OCI-LY7 (cell line): ENCODE data around the gene TRIM13. TPM values are rescaled to one million over a fixed set of nuclear protein-coding genes. Genes with fewer than 3 reads are reported as not detected.

ENCODE experiments used
- BruUV-seq: library from RNA; stranded (reverse); fragments of 400-500 nt; replicated peaks from 2 replicates; lab custom pipeline; 2021; lab: Mats Ljungman, UMichigan
- CTCF ChIA-PET: fragments of 300-600 bp; sonication (Branson Sonifier 250); formaldehyde crosslinking; loops from one replicate; lab custom pipeline; 2022; ENCODE audit warnings: antibody characterized with exemption; ENCODE audit not compliant: unreplicated experiment; lab: Charles Lee
- POLR2A ChIA-PET: fragments of 300-600 bp; sonication (Branson Sonifier 250); formaldehyde crosslinking; loops from one replicate; lab custom pipeline; 2022; ENCODE audit warnings: antibody characterized with exemption; lab: Charles Lee
- DNase-seq: peaks from one replicate; pipeline ENCODE4 v3.0.0-alpha.2; 2015; ENCODE audit warnings: low spot score
- H2AFZ ChIP-seq: fragments of 200-600 bp; sonication (generic), shearing (Covaris generic); 2 replicates; pipeline ENCODE4 v1.6.1; 2014; ENCODE audit warnings: mild to moderate bottlenecking, antibody characterized with exemption, low read length, moderate library complexity
- H3K27ac ChIP-seq: fragments of 200-600 bp; sonication (generic); 2 replicates; pipeline ENCODE4 v1.5.1; 2014; ENCODE audit warnings: mixed run types, low read depth, mild to moderate bottlenecking, moderate library complexity, low read length, inconsistent platforms; ENCODE audit not compliant: poor library complexity, severe bottlenecking
- H3K36me3 ChIP-seq: fragments of 200-600 bp; sonication (generic); 2 replicates; pipeline ENCODE4 v1.6.1; 2014; ENCODE audit warnings: mild to moderate bottlenecking, antibody characterized with exemption, low read length, moderate library complexity, mixed read lengths; ENCODE audit not compliant: insufficient read depth
- H3K4me1 ChIP-seq: fragments of 200-600 bp; sonication (generic); 2 replicates; pipeline ENCODE4 v1.5.1; 2014; ENCODE audit warnings: mild to moderate bottlenecking, low read length; ENCODE audit not compliant: insufficient read depth, poor library complexity, severe bottlenecking
- H3K4me2 ChIP-seq: fragments of 200-600 bp; sonication (generic); 2 replicates; pipeline ENCODE4 v1.6.1; 2014; ENCODE audit warnings: mild to moderate bottlenecking, low read length
- H3K4me3 ChIP-seq: fragments of 200-600 bp; sonication (generic); 2 replicates; pipeline ENCODE4 v1.5.1; 2014; ENCODE audit warnings: mild to moderate bottlenecking, low read depth, low read length; ENCODE audit not compliant: poor library complexity, severe bottlenecking
- H3K79me2 ChIP-seq: fragments of 200-600 bp; sonication (generic); 2 replicates; pipeline ENCODE4 v1.6.1; 2016; ENCODE audit warnings: low read depth, mild to moderate bottlenecking, low read length, moderate library complexity, mixed read lengths; ENCODE audit not compliant: insufficient read depth
- H3K9me2 ChIP-seq: fragments of 200-600 bp; sonication (generic); 2 replicates; pipeline ENCODE4 v1.6.1; 2016; ENCODE audit warnings: mild to moderate bottlenecking, low read length, mixed read lengths; ENCODE audit not compliant: insufficient read depth
- H3K9me3 ChIP-seq: fragments of 200-600 bp; sonication (generic); 2 replicates; pipeline ENCODE4 v1.6.1; 2014; ENCODE audit warnings: mild to moderate bottlenecking, mixed run types, low read length, mixed read lengths
- H4K20me1 ChIP-seq: fragments of 200-600 bp; sonication (generic); 2 replicates; pipeline ENCODE4 v1.6.1; 2014; ENCODE audit warnings: mild to moderate bottlenecking, antibody characterized with exemption, low read length, moderate library complexity, mixed read lengths; ENCODE audit not compliant: insufficient read depth
- CTCF ChIP-seq: fragments of 200-600 bp; sonication (generic); conservative IDR thresholded peaks from 2 replicates; pipeline ENCODE4 v1.5.1; 2014; ENCODE audit warnings: mild to moderate bottlenecking, antibody characterized with exemption, low read length, moderate library complexity, mixed read lengths
- EZH2phosphoT487 ChIP-seq: fragments of 200-600 bp; sonication (generic); IDR thresholded peaks from 2 replicates; pipeline ENCODE4 v1.6.1; 2018; ENCODE audit warnings: low read depth, borderline replicate concordance, mild to moderate bottlenecking, mixed run types, antibody characterized with exemption, low read length, moderate library complexity, mixed read lengths
- intact Hi-C: fragments of 100-400 bp; cut with micrococcal nuclease; formaldehyde crosslinking; loops from one replicate; pipeline ENCODE4 v1.10.0; 2022; ENCODE audit not compliant: unreplicated experiment
- total RNA-seq, 2 experiments: library from RNA; depleted of rRNA in 1 of 2; stranded (reverse); fragments of >200 nt in 1 of 2; shearing (Covaris generic) in 1 of 2; gene quantifications; 2 replicates each; pipeline ENCODE4 v1.2.3, GENCODE V29; 2014 to 2022

The TRIM13 gene
- total RNA-seq, 2 experiments from 2014 or later = 12.5 to 13.8 TPM

- Histone ChIP-seq H3K79me2 (no peaks in the 10 kb centered on the region), H3K4me1 (no peaks in the 10 kb centered on the region), H3K27ac (no peak overlapping the region), H3K9me2 (no peaks in the 10 kb centered on the region), H3K36me3 (peaks cover 13% of the 10 kb centered on the region; the same call in 1 of the 2 replicates), H4K20me1 (peaks cover 4% of the 10 kb centered on the region; the same call in 1 of the 2 replicates), H2AFZ (no peak overlapping the region), H3K4me3 (no peak overlapping the region), H3K4me2 (no peak overlapping the region), H3K9me3 (no peaks in the 10 kb centered on the region)
- TF ChIP-seq EZH2phosphoT487 (no peak), CTCF (no peak)
- CTCF ChIA-PET = no interaction called here
- DNase-seq = no peak
- POLR2A ChIA-PET = interaction anchor here (1.6 kb wide), 1 partner anchor 13 kb away, joined by 3 read pairs; no protein-coding TSS in a partner anchor
- no TSS peak for BruUV-seq
- intact Hi-C loops = no loop called here
Measured at GRCh38 chr13:50033725-50034124, 36.9 kb downstream of the TRIM13 start.

DNA sequence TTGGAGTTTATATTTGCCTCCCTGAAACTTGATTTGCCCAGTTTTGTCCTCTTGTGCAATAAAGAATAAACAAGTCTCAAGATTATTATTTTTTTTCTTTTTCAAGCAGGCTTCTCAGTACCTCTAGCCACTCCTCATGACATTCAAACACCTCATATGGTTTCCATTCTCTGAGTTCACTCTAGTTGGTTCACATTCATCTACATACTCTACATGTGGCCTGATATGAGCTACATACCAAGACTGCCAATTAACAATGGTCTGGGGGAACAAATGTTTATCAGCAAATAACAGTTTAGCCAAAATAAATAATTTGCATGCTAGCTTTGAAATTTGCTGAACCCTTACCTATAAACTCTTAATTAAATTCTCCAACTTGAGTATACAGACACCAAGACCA is 40.9 kb downstream of the TRIM13 start:
- ChIA-PET POLR2A (interaction anchor here (0.7 kb wide), 1 partner anchor 783 kb away, joined by 5 read pairs; no protein-coding TSS in a partner anchor), CTCF (no interaction called here)
- H3K27ac ChIP-seq = no peak overlapping the region
- H3K9me3 ChIP-seq = no peaks in the 10 kb centered on the region
- H4K20me1 ChIP-seq = no peaks in the 10 kb centered on the region
- no peak overlapping the region for H3K4me2 ChIP-seq
- H2AFZ ChIP-seq = no peak overlapping the region
- intact Hi-C loops = no loop called here
- H3K9me2 ChIP-seq = no peaks in the 10 kb centered on the region
- no peaks in the 10 kb centered on the region for H3K79me2 ChIP-seq
- BruUV-seq = no TSS peak
- no peaks in the 10 kb centered on the region for H3K4me1 ChIP-seq
- no peak for DNase-seq
- TF ChIP-seq CTCF (no peak), EZH2phosphoT487 (no peak)
- H3K4me3 ChIP-seq = no peak overlapping the region
- peaks cover 52% of the 10 kb centered on the region for H3K36me3 ChIP-seq

GRCh38 chr13:50038266-50038665 is 41.4 kb downstream of the TRIM13 start:
- BruUV-seq = no TSS peak

More at GRCh38 chr13:50038266-50038665, 41.4 kb downstream of the TRIM13 start:
- Histone ChIP-seq H3K79me2 (no peaks in the 10 kb centered on the region), H3K9me3 (no peaks in the 10 kb centered on the region), H2AFZ (no peak overlapping the region), H3K36me3 (peaks cover 57% of the 10 kb centered on the region), H4K20me1 (no peaks in the 10 kb centered on the region), H3K27ac (no peak overlapping the region), H3K4me1 (no peaks in the 10 kb centered on the region), H3K4me2 (no peak overlapping the region), H3K9me2 (no peaks in the 10 kb centered on the region), H3K4me3 (no peak overlapping the region)
- TF ChIP-seq EZH2phosphoT487 = no peak
- no peak for TF ChIP-seq CTCF
- ChIA-PET CTCF (no interaction called here), POLR2A (interaction anchor here (0.6 to 0.8 kb wide), 4 partner anchors 17 to 782 kb away, joined by 3 to 7 read pairs (median 5); no protein-coding TSS in a partner anchor)
- intact Hi-C loops = no loop called here
- no peak for DNase-seq
